ENCODE results near the gene KCNG2. TPM values are rescaled to one million over a fixed set of nuclear protein-coding genes. Genes with fewer than 3 reads are reported as not detected.

The KCNG2 gene
- total RNA-seq, 4 donors from 2014 or later, result 0.27 TPM; not detected in 3

DNA sequence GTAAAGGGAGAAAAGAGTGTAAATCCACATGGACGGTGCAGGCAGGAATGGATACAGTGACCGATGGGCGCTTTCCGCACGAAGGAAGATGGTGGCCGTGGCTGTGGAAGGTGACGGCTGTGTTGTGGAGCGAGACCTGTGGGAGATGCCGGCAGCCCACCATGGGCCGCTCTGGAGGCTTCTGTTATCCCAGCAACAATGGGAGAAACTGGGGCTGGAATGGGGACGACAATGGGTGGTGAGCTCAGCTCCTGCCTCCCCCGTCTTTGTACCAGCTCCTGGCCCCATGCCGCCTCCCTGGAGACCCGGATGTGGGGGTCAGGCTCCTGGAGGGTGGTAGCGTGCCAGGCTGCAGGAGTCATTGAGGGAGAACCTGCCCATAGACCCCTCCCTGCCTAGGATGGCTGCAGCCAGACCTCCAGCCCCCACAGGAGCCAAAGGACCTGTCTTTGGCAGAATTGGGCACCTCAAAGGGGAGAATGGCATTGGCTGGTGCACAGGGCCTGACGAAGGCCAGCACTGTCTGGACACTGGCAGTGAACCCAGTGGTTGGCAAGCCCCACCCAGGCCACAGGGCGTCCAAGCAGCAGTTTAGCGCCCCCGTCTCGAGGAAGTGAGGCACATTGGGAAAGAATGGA is 81.1 kb downstream of the KCNG2 start:
- Histone ChIP-seq H3K9me3 (peaks cover 0 to 5% (median 0%) of the 10 kb centered on the region in 3 donors), H3K27me3 (peaks cover 47% of the 10 kb centered on the region), H3K27ac (no peak overlapping the region), H3K4me1 (no peaks in the 10 kb centered on the region), H3K36me3 (no peaks in the 10 kb centered on the region), H3K4me3 (no peak overlapping the region)
- ATAC-seq, result no peak
- TF ChIP-seq POLR2A (IDR thresholded peaks at IDR 0.05) (no peak), EP300 (IDR thresholded peaks at IDR 0.05) (no peak), POLR2AphosphoS5 (IDR thresholded peaks at IDR 0.05) (no peak)
- TF ChIP-seq, protein P1, sequence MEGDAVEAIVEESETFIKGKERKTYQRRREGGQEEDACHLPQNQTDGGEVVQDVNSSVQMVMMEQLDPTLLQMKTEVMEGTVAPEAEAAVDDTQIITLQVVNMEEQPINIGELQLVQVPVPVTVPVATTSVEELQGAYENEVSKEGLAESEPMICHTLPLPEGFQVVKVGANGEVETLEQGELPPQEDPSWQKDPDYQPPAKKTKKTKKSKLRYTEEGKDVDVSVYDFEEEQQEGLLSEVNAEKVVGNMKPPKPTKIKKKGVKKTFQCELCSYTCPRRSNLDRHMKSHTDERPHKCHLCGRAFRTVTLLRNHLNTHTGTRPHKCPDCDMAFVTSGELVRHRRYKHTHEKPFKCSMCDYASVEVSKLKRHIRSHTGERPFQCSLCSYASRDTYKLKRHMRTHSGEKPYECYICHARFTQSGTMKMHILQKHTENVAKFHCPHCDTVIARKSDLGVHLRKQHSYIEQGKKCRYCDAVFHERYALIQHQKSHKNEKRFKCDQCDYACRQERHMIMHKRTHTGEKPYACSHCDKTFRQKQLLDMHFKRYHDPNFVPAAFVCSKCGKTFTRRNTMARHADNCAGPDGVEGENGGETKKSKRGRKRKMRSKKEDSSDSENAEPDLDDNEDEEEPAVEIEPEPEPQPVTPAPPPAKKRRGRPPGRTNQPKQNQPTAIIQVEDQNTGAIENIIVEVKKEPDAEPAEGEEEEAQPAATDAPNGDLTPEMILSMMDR (IDR thresholded peaks at IDR 0.05), result no peak
- WGBS, 2 donors (ENCODE audit: low coverage in 1 of 2), result 73 to 100% methylated on average over 1 to 5 of the region's 20 CpGs

DNA sequence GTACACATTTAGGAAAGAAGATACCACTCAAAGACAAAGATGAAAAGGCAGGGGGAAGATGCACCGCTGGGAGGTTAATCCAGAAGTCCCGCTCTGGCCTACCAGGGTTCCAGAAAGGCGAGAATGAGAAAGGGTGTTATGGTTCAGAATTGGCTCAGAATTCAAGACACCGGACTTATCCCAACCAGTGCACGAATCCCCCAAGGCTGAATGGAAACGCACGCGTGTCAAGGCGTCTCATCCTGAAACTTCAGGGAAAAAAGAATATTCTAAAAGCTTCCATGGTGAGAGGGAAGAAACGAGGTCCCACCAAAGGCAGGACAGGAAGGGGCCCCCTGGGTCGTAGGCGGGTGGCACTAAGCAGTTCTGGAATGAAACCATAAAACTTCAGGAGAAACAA is 81.8 kb downstream of the KCNG2 start:
- Histone ChIP-seq H3K9me3 (peaks cover 0 to 5% (median 0%) of the 10 kb centered on the region in 3 donors), H3K27me3 (peaks cover 43% of the 10 kb centered on the region), H3K4me1 (no peaks in the 10 kb centered on the region), H3K36me3 (no peaks in the 10 kb centered on the region), H3K27ac (no peak overlapping the region), H3K4me3 (no peak overlapping the region)
- no peak for TF ChIP-seq POLR2A (IDR thresholded peaks at IDR 0.05)
- TF ChIP-seq, protein P1 (IDR thresholded peaks at IDR 0.05), result no peak
- TF ChIP-seq POLR2AphosphoS5 (IDR thresholded peaks at IDR 0.05), result no peak
- TF ChIP-seq EP300 (IDR thresholded peaks at IDR 0.05), result no peak
- 87% methylated on average over 10 of the region's 12 CpGs; no CpG with 5 or more reads in 1 of the 2 donors for WGBS, 2 donors (ENCODE audit: low coverage in 1 of 2)
- no peak for ATAC-seq

DNA sequence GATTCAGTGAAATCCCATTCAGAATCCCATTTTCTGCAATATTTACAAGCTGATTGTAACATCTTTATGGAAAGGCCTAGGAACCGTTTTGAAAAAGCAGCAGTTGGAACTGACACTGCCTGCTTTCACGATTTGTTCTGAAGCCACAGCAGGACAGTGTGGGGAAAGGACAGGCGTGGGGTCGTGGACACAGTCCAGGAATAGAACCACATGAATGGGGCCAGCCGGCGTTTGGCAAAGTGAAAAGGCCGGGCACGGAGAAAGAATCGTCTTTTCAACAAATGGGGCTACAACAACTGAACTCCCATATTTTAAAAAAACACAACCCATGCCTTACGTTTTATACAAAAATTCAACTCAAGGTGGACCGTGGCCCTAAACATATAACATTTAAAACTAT is 84.0 kb downstream of the KCNG2 start:
- H3K27ac ChIP-seq, result no peak overlapping the region
- no peaks in the 10 kb centered on the region for H3K36me3 ChIP-seq
- TF ChIP-seq POLR2A (IDR thresholded peaks at IDR 0.05) (no peak), EP300 (IDR thresholded peaks at IDR 0.05) (no peak), POLR2AphosphoS5 (IDR thresholded peaks at IDR 0.05) (no peak)
- TF ChIP-seq, protein P1 (IDR thresholded peaks at IDR 0.05), result no peak
- no peaks in the 10 kb centered on the region for H3K4me1 ChIP-seq
- H3K4me3 ChIP-seq, result no peak overlapping the region
- peaks cover 0 to 5% (median 0%) of the 10 kb centered on the region in 3 donors for H3K9me3 ChIP-seq
- 82 to 88% methylated on average over 6 to 10 of the region's 11 CpGs for WGBS, 2 donors (ENCODE audit: low coverage in 1 of 2)
- peaks cover 31% of the 10 kb centered on the region for H3K27me3 ChIP-seq
- no peak for ATAC-seq

DNA sequence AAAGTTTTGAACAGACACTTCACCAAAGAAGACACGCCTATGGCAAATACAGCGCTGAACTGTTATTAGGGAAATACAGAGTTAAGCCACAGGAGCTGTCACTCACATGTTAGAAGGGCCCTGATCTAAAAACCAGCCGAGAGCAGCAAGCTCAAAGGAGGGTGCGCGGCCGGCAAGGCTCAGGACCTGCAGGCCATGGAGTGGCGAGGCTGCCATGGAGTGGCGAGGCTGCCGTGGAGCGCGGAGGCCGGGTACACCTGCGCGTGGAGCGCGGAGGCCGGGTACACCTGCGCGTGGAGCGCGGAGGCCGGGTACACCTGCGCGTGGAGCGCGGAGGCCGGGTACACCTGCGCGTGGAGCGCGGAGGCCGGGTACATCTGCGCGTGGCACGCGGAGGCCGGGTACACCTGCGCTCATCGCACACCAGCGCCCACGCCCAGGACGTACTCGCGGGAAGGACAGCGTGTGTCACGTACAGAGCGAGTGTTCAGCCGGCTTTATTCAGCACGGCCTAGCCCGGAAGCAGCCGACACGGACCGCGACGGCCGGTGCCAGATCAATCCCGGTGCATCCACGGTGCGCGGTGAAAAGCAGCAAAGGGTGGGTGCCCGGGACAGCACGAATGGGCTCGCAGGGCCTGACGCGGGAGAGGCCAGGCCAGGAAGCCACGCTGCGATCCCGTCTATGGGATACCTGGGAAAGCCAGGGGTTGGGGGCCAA is 84.9 kb downstream of the KCNG2 start:
- WGBS, 2 donors (ENCODE audit: low coverage in 1 of 2), result 93 to 94% methylated on average over 13 to 17 of the region's 68 CpGs
- peaks cover 23% of the 10 kb centered on the region for H3K27me3 ChIP-seq
- ATAC-seq, result no peak
- no peak overlapping the region for H3K27ac ChIP-seq
- H3K4me3 ChIP-seq, result no peak overlapping the region
- H3K4me1 ChIP-seq, result no peaks in the 10 kb centered on the region
- no peak for TF ChIP-seq POLR2A (IDR thresholded peaks at IDR 0.05)
- TF ChIP-seq, protein P1 (IDR thresholded peaks at IDR 0.05), result no peak
- TF ChIP-seq EP300 (IDR thresholded peaks at IDR 0.05), result no peak
- TF ChIP-seq POLR2AphosphoS5 (IDR thresholded peaks at IDR 0.05), result no peak
- H3K36me3 ChIP-seq, result no peaks in the 10 kb centered on the region
- H3K9me3 ChIP-seq, result peaks cover 0 to 8% (median 0%) of the 10 kb centered on the region in 3 donors

Measured in gastroesophageal sphincter (tissue), 4 donors.